LNCaP clone FGC (cell line): ENCODE measurements around the gene DUOX2.

Experiments
- DNase-seq: peaks from one replicate; pipeline ENCODE4 v3.0.0-alpha.2; 2011; ENCODE audit warnings: low read depth
- H3K4me3 ChIP-seq: 2 replicates; pipeline ENCODE4 v1.5.1; 2011; ENCODE audit warnings: mild to moderate bottlenecking, low read depth, low read length, control low read depth
- TF ChIP-seq, protein P1 (sequence below): IDR thresholded peaks from 2 replicates; pipeline ENCODE4 v1.5.1; 2012; ENCODE audit warnings: mild to moderate bottlenecking; ENCODE audit not compliant: control insufficient read depth, insufficient read depth; ENCODE audit errors: extremely low read depth

DUOX2 gene

GRCh38 chr15:45115312-45115820, 1.4 kb upstream of the DUOX2 start:
- H3K4me3 ChIP-seq, result no peak overlapping the region
- TF ChIP-seq, protein P1, sequence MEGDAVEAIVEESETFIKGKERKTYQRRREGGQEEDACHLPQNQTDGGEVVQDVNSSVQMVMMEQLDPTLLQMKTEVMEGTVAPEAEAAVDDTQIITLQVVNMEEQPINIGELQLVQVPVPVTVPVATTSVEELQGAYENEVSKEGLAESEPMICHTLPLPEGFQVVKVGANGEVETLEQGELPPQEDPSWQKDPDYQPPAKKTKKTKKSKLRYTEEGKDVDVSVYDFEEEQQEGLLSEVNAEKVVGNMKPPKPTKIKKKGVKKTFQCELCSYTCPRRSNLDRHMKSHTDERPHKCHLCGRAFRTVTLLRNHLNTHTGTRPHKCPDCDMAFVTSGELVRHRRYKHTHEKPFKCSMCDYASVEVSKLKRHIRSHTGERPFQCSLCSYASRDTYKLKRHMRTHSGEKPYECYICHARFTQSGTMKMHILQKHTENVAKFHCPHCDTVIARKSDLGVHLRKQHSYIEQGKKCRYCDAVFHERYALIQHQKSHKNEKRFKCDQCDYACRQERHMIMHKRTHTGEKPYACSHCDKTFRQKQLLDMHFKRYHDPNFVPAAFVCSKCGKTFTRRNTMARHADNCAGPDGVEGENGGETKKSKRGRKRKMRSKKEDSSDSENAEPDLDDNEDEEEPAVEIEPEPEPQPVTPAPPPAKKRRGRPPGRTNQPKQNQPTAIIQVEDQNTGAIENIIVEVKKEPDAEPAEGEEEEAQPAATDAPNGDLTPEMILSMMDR, result no peak
- DNase-seq, result no peak

DNA sequence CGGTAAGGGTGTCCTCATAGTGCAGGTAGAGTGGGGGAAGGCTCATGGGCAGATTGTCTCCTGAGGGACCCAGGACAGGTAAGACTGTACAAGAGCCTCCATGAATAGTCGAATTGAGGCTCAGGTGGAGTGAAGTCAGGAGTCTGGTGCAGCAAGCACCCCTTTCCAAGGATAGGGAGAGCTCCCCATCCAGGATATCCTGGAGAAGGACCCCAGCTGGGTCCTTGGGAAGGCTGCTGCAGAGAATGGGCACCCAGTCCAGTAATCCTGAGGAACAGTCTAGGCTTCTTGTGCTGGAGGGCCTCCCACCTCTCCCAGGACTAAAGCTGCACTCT, 746 bp upstream of the DUOX2 start:
- TF ChIP-seq, protein P1, result no peak
- no peak for DNase-seq
- no peak overlapping the region for H3K4me3 ChIP-seq

- no peak overlapping the region for H3K4me3 ChIP-seq
- no peak for DNase-seq
- TF ChIP-seq, protein P1, result no peak
Measured at GRCh38 chr15:45113380-45113990, 487 bp downstream of the DUOX2 start.

- DNase-seq, result no peak
- TF ChIP-seq, protein P1, result no peak
- H3K4me3 ChIP-seq, result no peak overlapping the region
Measured at GRCh38 chr15:45112591-45113379, 1.2 kb downstream of the DUOX2 start.

DNA sequence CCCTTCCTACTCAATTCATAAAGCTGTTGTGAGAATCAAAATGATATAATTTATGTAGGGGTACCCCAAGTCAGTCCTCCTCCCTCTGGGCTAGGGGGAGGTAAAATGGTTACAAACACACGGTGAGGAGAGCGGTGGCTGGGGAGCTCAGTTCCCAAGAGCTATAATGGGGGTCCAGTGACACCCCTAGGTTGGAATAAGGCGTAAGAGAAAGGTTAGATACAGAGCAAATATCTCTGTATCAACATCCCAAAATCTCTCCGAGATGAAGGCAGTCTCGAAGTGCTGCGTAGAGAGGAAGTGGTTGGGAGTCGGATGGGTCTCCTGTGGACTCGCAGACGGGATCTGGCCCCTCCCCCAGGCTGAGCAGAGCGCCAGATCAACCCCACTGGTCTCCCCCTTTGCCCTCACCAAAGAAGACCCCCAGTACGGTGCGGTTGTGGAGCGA, 1.8 kb downstream of the DUOX2 start:
- H3K4me3 ChIP-seq, result no peak overlapping the region
- TF ChIP-seq, protein P1, result no peak
- DNase-seq, result no peak

- no peak overlapping the region for H3K4me3 ChIP-seq
- TF ChIP-seq, protein P1, result no peak
- no peak for DNase-seq
Measured at GRCh38 chr15:45111390-45112142, 2.4 kb downstream of the DUOX2 start.
